ENCODE results near the gene PTPRG.

Gene PTPRG

GRCh38 chr3:61719278-61719977 lies 158.1 kb downstream of the PTPRG start:
- no peaks in the 10 kb centered on the region for H3K27me3 Mint-ChIP-seq
- peaks cover 7 to 10% of the 10 kb centered on the region in 2 donors for H3K9me3 Mint-ChIP-seq
- ATAC-seq (replicated peaks), result no peak
- no peaks in the 10 kb centered on the region for H3K36me3 Mint-ChIP-seq
- DNase-seq, result no peak
- H3K4me3 Mint-ChIP-seq, result no peak overlapping the region
- no peaks in the 10 kb centered on the region for H3K4me1 Mint-ChIP-seq
- H3K27ac Mint-ChIP-seq, result no peak overlapping the region

DNA sequence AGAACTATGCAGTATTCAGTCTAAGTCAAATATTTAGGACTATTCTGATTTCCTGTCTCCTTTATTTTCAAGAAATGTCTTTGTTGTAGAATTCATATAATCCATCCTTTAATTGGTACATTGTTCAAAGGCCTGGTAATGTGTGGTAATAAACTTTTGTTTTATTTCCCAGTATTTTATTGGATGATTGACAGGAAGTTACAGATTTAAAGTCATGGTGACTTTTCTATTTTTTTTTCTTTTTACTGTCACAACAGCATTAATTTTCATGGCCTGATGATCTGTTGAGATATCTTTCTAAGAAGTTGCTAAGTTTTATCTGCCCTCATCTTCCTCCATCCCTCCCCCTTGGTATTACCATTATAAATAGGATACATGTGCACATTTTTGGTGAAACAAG lies 161.7 kb downstream of the PTPRG start:
- ATAC-seq (replicated peaks), result no peak
- H3K27me3 Mint-ChIP-seq, result no peaks in the 10 kb centered on the region
- no peak overlapping the region for H3K27ac Mint-ChIP-seq
- H3K4me1 Mint-ChIP-seq, result no peaks in the 10 kb centered on the region
- H3K36me3 Mint-ChIP-seq, result no peaks in the 10 kb centered on the region
- DNase-seq, result no peak
- H3K4me3 Mint-ChIP-seq, result no peak overlapping the region
- H3K9me3 Mint-ChIP-seq, result peaks cover 6 to 15% of the 10 kb centered on the region in 2 donors

DNA sequence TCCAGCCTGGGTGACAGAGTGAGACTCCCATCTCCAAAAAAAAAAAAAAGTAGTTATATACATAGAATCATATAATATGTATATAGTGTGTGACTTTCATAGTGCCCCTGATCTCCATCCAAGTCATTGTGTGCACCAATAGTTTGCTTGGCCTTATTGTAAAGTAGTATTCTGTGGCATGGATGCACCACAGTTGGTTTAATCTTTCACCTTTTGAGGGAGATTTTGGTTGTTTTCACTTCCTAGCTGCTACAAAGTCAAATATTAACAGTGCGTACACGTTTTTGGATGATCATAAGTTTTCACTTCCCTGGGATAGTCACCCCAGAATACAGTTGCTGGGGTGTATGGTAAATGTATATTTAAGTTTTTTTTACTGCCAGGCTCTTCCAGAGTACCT lies 162.8 kb downstream of the PTPRG start:
- ATAC-seq (replicated peaks) (peak; percentile 38 to 51), DNase-seq (no peak)
- Mint-ChIP-seq H3K9me3 (peaks cover 6 to 15% of the 10 kb centered on the region in 2 donors), H3K27me3 (no peaks in the 10 kb centered on the region), H3K4me1 (no peaks in the 10 kb centered on the region), H3K36me3 (no peaks in the 10 kb centered on the region), H3K27ac (no peak overlapping the region), H3K4me3 (no peak overlapping the region)

- Mint-ChIP-seq H3K36me3 (no peaks in the 10 kb centered on the region), H3K9me3 (peaks cover 6 to 15% of the 10 kb centered on the region in 2 donors), H3K27me3 (no peaks in the 10 kb centered on the region), H3K4me3 (no peak overlapping the region), H3K27ac (no peak overlapping the region), H3K4me1 (no peaks in the 10 kb centered on the region)
- no peak for DNase-seq
- ATAC-seq (replicated peaks), result no peak
Observed at GRCh38 chr3:61724801-61725200, 163.4 kb downstream of the PTPRG start.

GRCh38 chr3:61725851-61726333 lies 164.5 kb downstream of the PTPRG start:
- no peak for ATAC-seq (replicated peaks)
- no peak for DNase-seq

GRCh38 chr3:61727435-61727834 lies 166.1 kb downstream of the PTPRG start:
- no peaks in the 10 kb centered on the region for H3K27me3 Mint-ChIP-seq
- peaks cover 0 to 10% of the 10 kb centered on the region in 2 donors for H3K9me3 Mint-ChIP-seq
- H3K4me1 Mint-ChIP-seq, result no peaks in the 10 kb centered on the region
- DNase-seq, result no peak
- H3K36me3 Mint-ChIP-seq, result no peaks in the 10 kb centered on the region
- H3K4me3 Mint-ChIP-seq, result no peak overlapping the region
- H3K27ac Mint-ChIP-seq, result no peak overlapping the region
- no peak for ATAC-seq (replicated peaks)

More at GRCh38 chr3:61725851-61726333, 164.5 kb downstream of the PTPRG start:
- Mint-ChIP-seq H3K36me3 (no peaks in the 10 kb centered on the region), H3K4me1 (no peaks in the 10 kb centered on the region), H3K27me3 (no peaks in the 10 kb centered on the region), H3K9me3 (peaks cover 6 to 13% of the 10 kb centered on the region in 2 donors), H3K27ac (no peak overlapping the region), H3K4me3 (no peak overlapping the region)

DNA sequence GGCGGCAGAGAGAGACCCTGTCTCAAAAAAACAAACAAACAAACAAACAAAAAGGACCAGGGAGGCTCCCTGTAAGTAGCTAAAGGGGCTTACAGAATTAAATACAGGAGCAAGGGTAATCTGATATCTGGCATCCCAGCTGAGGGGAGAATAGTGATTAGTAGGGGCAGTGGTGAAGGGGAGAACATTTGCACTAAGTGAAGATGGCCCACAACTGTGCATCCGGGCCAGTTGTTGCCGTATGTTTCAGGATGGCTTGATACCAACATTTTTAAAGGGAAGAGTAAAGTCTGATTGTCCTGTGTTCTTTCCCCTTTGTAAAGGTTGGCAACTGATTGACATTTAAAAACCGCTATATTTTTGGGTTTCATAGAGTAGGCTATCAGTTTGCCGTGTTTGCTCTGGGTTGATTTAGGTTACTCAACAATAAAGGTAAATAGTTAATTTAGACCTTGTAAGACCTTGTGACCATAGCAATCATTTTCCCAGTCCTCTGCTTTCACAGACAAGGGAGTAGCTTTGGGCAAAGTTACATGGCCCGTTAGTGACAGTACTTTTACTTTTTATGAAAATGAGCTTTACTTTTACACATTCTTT lies 167.8 kb downstream of the PTPRG start:
- Mint-ChIP-seq H3K4me1 (no peaks in the 10 kb centered on the region), H3K27ac (no peak overlapping the region), H3K4me3 (no peak overlapping the region), H3K9me3 (peaks cover 0 to 8% of the 10 kb centered on the region in 2 donors), H3K36me3 (no peaks in the 10 kb centered on the region), H3K27me3 (no peaks in the 10 kb centered on the region)
- ATAC-seq (replicated peaks), result no peak
- DNase-seq, result no peak

DNA sequence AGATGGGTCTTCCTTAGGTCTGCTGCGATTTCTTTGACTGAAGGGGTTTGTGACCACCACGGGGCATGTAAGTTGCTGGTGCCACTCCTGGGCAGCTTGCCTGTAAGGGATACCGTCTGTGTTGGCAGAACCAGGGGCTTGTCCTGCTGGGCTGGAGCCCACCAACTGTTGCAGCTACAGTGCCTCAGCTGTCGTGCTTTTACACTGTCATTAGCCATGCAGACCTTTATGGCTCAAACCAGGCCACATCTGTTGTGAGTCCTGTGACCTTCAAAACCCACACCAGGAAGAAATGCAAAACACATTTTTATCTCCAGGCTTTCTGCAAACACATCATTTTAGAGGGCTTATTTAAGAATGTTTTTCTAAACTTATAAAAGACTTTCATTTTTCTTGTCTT lies 168.7 kb downstream of the PTPRG start:
- Mint-ChIP-seq H3K9me3 (peaks cover 0 to 4% of the 10 kb centered on the region in 2 donors), H3K27me3 (no peaks in the 10 kb centered on the region), H3K4me3 (no peak overlapping the region), H3K4me1 (no peaks in the 10 kb centered on the region), H3K27ac (no peak overlapping the region), H3K36me3 (no peaks in the 10 kb centered on the region)
- ATAC-seq (replicated peaks) (no peak), DNase-seq (no peak)

GRCh38 chr3:61730577-61731231 lies 169.3 kb downstream of the PTPRG start:
- no peaks in the 10 kb centered on the region for H3K4me1 Mint-ChIP-seq
- H3K36me3 Mint-ChIP-seq, result no peaks in the 10 kb centered on the region
- DNase-seq, result no peak
- H3K27ac Mint-ChIP-seq, result no peak overlapping the region
- no peaks in the 10 kb centered on the region for H3K27me3 Mint-ChIP-seq
- H3K9me3 Mint-ChIP-seq, result peaks cover 0 to 3% of the 10 kb centered on the region in 2 donors
- no peak for ATAC-seq (replicated peaks)
- no peak overlapping the region for H3K4me3 Mint-ChIP-seq

DNA sequence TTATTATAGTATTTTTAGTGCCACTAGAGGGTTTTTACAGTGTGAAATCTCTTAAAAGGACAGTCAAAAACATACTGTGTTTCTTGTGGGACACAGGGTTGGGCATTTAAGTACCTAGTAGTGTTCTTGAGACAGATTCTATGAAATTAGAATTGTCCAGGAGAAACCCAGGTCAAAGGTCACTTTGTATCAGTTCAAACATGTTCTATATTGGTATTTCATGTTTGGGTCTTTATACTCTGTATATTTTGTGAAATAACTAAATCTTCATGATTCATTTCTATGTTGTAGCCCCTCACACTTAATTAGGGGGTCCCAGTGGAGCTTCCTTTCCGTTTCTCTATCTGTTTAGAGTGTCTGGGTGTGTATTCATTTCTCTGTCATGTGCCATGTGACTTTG lies 171.6 kb downstream of the PTPRG start:
- no peaks in the 10 kb centered on the region for H3K36me3 Mint-ChIP-seq
- ATAC-seq (replicated peaks), result no peak
- no peak overlapping the region for H3K27ac Mint-ChIP-seq
- no peak for DNase-seq
- no peak overlapping the region for H3K4me3 Mint-ChIP-seq
- no peaks in the 10 kb centered on the region for H3K4me1 Mint-ChIP-seq
- no peaks in the 10 kb centered on the region for H3K27me3 Mint-ChIP-seq
- peaks cover 0 to 2% of the 10 kb centered on the region in 2 donors for H3K9me3 Mint-ChIP-seq

- DNase-seq (no peak), ATAC-seq (replicated peaks) (no peak)
- no peaks in the 10 kb centered on the region for H3K4me1 Mint-ChIP-seq
- H3K36me3 Mint-ChIP-seq, result no peaks in the 10 kb centered on the region
- no peak overlapping the region for H3K27ac Mint-ChIP-seq
- H3K27me3 Mint-ChIP-seq, result no peaks in the 10 kb centered on the region
- peaks cover 0 to 2% of the 10 kb centered on the region in 2 donors for H3K9me3 Mint-ChIP-seq
- no peak overlapping the region for H3K4me3 Mint-ChIP-seq
Observed at GRCh38 chr3:61733876-61734275, 172.5 kb downstream of the PTPRG start.

GRCh38 chr3:61734749-61735686 lies 173.6 kb downstream of the PTPRG start:
- Mint-ChIP-seq H3K4me3 (no peak overlapping the region), H3K27me3 (no peaks in the 10 kb centered on the region), H3K4me1 (no peaks in the 10 kb centered on the region), H3K36me3 (no peaks in the 10 kb centered on the region), H3K27ac (no peak overlapping the region), H3K9me3 (peaks cover 0 to 2% of the 10 kb centered on the region in 2 donors)
- ATAC-seq (replicated peaks), result no peak
- no peak for DNase-seq

GRCh38 chr3:61736506-61736905 lies 175.1 kb downstream of the PTPRG start:
- DNase-seq, result no peak
- Mint-ChIP-seq H3K4me3 (no peak overlapping the region), H3K36me3 (no peaks in the 10 kb centered on the region), H3K27me3 (no peaks in the 10 kb centered on the region), H3K4me1 (no peaks in the 10 kb centered on the region), H3K9me3 (peaks cover 0 to 2% of the 10 kb centered on the region in 2 donors), H3K27ac (no peak overlapping the region)
- ATAC-seq (replicated peaks), result no peak

GRCh38 chr3:61739640-61740039 lies 178.3 kb downstream of the PTPRG start:
- no peaks in the 10 kb centered on the region for H3K4me1 Mint-ChIP-seq
- no peak overlapping the region for H3K27ac Mint-ChIP-seq
- no peaks in the 10 kb centered on the region for H3K36me3 Mint-ChIP-seq
- no peak for DNase-seq
- H3K9me3 Mint-ChIP-seq, result peaks cover 0 to 2% of the 10 kb centered on the region in 2 donors
- ATAC-seq (replicated peaks), result no peak
- no peak overlapping the region for H3K4me3 Mint-ChIP-seq
- H3K27me3 Mint-ChIP-seq, result no peaks in the 10 kb centered on the region
